ENCODE measurements around the gene CNTNAP4. TPM values are rescaled to one million over a fixed set of nuclear protein-coding genes. Genes with fewer than 3 reads are reported as not detected.

CNTNAP4 gene
- total and polyA plus RNA-seq, 4 donors: 0.06 to 0.09 TPM; not detected in 2

GRCh38 chr16:76455257-76455656 lies 178.1 kb downstream of the CNTNAP4 start:
- Histone ChIP-seq H3K27ac (ENCODE audit: low read depth in 1 of 2, low read length in 2 of 2) (no peak overlapping the region), H3K36me3 (ENCODE audit: control insufficient read depth in 4 of 4, insufficient read depth in 3 of 4, low read depth in 1 of 4, low read length in 3 of 4) (no peaks in the 10 kb centered on the region), H3K27me3 (ENCODE audit: control insufficient read depth in 4 of 4, insufficient read depth in 4 of 4, low read length in 3 of 4) (no peaks in the 10 kb centered on the region), H3K9me3 (ENCODE audit: control insufficient read depth in 4 of 4, low read length in 3 of 4) (no peaks in the 10 kb centered on the region), H3K4me1 (ENCODE audit: control insufficient read depth in 4 of 4, insufficient read depth in 4 of 4, low read length in 3 of 4) (no peaks in the 10 kb centered on the region), H3K9ac (ENCODE audit: low read depth in 1 of 2, low read length in 2 of 2) (no peak overlapping the region), H3K4me3 (ENCODE audit: low read depth in 1 of 3, low read length in 3 of 3) (no peak overlapping the region)
- TF ChIP-seq REST (IDR thresholded peaks at IDR 0.05) (no peak), TAF1 (conservative IDR thresholded peaks at IDR 0.05) (no peak), MAX (IDR thresholded peaks at IDR 0.05) (no peak), YY1 (IDR thresholded peaks at IDR 0.05) (no peak), FOXA2 (IDR thresholded peaks at IDR 0.05) (no peak), NR2F2 (IDR thresholded peaks at IDR 0.05) (no peak), RXRA (IDR thresholded peaks at IDR 0.05) (no peak), EGR1 (IDR thresholded peaks at IDR 0.05; ENCODE audit: low read depth in 2 of 2) (no peak), RAD21 (IDR thresholded peaks at IDR 0.05) (no peak), CTCF (IDR thresholded peaks at IDR 0.05; ENCODE audit: low read depth, low read length, missing input control) (no peak), ATF3 (IDR thresholded peaks at IDR 0.05) (no peak), SP1 (IDR thresholded peaks at IDR 0.05) (no peak), FOXA1 (IDR thresholded peaks at IDR 0.05) (no peak), JUND (IDR thresholded peaks at IDR 0.05) (no peak)
- 95% methylated on average over 3 of the region's 3 CpGs for WGBS
- no peak for DNase-seq (ENCODE audit: low spot score)

GRCh38 chr16:76456016-76456415 lies 178.8 kb downstream of the CNTNAP4 start:
- WGBS: 71% methylated on average over 5 of the region's 5 CpGs

More at GRCh38 chr16:76456016-76456415, 178.8 kb downstream of the CNTNAP4 start:
- Histone ChIP-seq H3K4me1 (ENCODE audit: control insufficient read depth in 4 of 4, insufficient read depth in 4 of 4, low read length in 3 of 4) (no peaks in the 10 kb centered on the region), H3K36me3 (ENCODE audit: control insufficient read depth in 4 of 4, insufficient read depth in 3 of 4, low read depth in 1 of 4, low read length in 3 of 4) (no peaks in the 10 kb centered on the region), H3K9me3 (ENCODE audit: control insufficient read depth in 4 of 4, low read length in 3 of 4) (no peaks in the 10 kb centered on the region), H3K4me3 (ENCODE audit: low read depth in 1 of 3, low read length in 3 of 3) (no peak overlapping the region), H3K9ac (ENCODE audit: low read depth in 1 of 2, low read length in 2 of 2) (no peak overlapping the region), H3K27me3 (ENCODE audit: control insufficient read depth in 4 of 4, insufficient read depth in 4 of 4, low read length in 3 of 4) (no peaks in the 10 kb centered on the region), H3K27ac (ENCODE audit: low read depth in 1 of 2, low read length in 2 of 2) (no peak overlapping the region)
- no peak for DNase-seq (ENCODE audit: low spot score)
- no peak for TF ChIP-seq TAF1 (conservative IDR thresholded peaks at IDR 0.05)
- no peak for TF ChIP-seq YY1 (IDR thresholded peaks at IDR 0.05)
- no peak for TF ChIP-seq FOXA1 (IDR thresholded peaks at IDR 0.05)
- no peak for TF ChIP-seq RAD21 (IDR thresholded peaks at IDR 0.05)
- no peak for TF ChIP-seq CTCF (IDR thresholded peaks at IDR 0.05; ENCODE audit: low read depth, low read length, missing input control)
- TF ChIP-seq MAX (IDR thresholded peaks at IDR 0.05): no peak
- no peak for TF ChIP-seq REST (IDR thresholded peaks at IDR 0.05)
- no peak for TF ChIP-seq HNF4A (conservative IDR thresholded peaks at IDR 0.05)
- TF ChIP-seq GABPA (IDR thresholded peaks at IDR 0.05 in 1 of 2, conservative IDR thresholded peaks at IDR 0.05 in 1 of 2): no peak
- TF ChIP-seq NR2F2 (IDR thresholded peaks at IDR 0.05): no peak
- TF ChIP-seq EGR1 (IDR thresholded peaks at IDR 0.05; ENCODE audit: low read depth in 2 of 2): no peak
- no peak for TF ChIP-seq FOXA2 (IDR thresholded peaks at IDR 0.05)
- TF ChIP-seq RXRA (IDR thresholded peaks at IDR 0.05): no peak
- TF ChIP-seq ATF3 (IDR thresholded peaks at IDR 0.05): no peak
- TF ChIP-seq JUND (IDR thresholded peaks at IDR 0.05): no peak

All from liver (tissue), 9 donors.